HG03060 (cell line): ENCODE data around the gene IYD.
A peak's percentile ranks its signal among the peaks of the same experiment; 100 is the strongest.

Source experiments
- ATAC-seq: cut with Tn5 transposase; IDR thresholded peaks from one replicate; pipeline ENCODE4 v1.9.1; 2021; ENCODE audit warnings: low read depth, moderate number of reproducible peaks; ENCODE audit not compliant: unreplicated experiment

The IYD gene, protein sequence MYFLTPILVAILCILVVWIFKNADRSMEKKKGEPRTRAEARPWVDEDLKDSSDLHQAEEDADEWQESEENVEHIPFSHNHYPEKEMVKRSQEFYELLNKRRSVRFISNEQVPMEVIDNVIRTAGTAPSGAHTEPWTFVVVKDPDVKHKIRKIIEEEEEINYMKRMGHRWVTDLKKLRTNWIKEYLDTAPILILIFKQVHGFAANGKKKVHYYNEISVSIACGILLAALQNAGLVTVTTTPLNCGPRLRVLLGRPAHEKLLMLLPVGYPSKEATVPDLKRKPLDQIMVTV

DNA sequence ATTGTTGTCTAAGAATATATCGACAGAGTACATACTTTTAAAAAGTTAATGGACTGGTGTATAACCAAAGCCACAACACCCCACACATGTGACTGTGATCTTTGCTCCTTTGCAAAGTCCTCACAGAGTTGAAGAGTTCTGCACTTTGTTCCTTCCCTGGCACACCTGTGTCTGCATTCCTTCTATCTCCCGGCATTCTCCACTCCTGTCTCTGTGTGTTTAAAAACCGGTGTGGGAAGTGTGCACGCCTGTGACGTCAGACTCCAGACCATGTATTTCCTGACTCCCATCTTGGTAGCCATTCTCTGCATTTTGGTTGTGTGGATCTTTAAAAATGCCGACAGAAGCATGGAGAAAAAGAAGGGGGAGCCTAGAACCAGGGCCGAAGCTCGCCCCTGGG, at the start of gene IYD:
TSS of gene IYD (plus strand) at position 251 of the 400 bp plus-strand sequence. CDS start at position 271, 20 bp downstream.
- no peak for ATAC-seq

DNA sequence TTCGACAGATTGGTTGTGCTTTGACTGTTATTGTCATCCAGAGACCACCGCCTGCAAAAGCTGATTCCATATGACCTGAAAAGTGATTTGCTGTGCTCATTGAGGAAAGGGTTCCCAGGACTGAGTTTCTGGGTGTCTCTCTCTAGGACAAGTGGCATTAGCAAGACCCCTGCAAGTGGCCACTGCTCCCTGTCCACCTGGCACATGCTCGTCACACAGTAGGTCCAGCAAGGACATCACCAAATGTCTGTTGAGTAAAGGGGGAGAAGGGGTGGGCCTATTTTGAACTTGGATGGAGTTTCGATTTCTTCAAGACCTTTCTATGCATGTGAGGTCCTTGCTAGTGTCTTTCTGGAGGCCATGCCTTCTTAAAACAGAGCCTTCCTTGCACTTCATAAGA, 48.9 kb upstream of the IYD start:
- ATAC-seq = no peak

DNA sequence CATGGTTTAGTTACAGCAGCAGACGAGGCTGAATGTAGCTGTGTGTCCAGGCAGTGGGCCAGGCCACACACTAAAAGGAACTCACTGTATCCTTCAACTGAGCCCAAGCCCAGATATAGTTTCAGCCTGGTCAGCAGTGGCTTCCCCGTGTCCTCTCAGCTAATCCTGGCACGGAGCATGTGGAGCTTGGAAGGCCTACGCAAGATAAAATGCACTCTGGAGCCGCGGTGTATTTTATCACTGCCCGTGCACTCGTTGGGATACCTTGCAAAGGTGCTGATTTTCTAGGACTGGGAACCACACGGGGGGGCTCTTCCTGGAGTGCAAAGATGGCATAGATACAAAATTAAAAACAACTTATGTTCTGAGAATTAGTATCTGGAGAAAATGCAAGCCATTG, 48.4 kb upstream of the IYD start:
- ATAC-seq = no peak

DNA sequence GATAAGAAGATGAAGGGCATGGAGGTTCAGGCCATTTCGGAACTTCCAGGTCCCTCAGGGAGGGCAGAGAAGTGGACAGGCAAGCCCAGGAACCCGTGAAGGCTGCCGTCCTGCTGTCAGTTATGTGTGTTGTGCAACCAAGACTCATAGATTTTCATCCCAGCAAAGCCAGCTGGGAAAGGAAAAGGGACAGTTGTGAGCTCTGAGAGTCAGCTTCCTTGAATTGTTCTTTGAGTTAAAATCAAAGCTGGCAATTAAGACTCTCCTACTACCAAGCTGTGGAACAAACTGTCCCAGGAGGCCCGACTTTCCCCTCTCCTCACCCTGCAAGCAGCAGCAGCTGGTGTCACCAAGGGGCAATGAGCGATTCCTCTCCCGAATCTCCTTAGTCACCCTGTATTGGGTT, 46.3 kb upstream of the IYD start:
- no peak for ATAC-seq

DNA sequence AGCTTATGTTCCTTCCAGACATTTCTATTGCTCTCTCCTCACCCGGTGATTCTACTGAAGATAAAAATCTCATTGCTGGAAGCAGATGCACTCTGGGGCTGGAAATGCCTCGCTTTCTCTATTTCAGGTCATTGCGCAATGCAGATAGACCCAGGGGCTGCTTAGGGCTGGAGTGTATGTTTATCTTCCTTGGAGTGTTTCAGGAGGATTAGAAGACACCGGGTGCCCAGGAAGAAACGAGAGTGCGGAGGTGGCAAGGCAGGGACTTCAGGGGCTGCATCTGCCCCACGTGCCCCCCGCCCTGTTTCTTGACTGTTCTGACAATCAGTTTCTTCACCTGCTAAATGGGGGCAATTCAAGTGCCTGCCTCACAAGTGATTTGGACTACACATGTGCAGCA, 45.6 kb upstream of the IYD start:
- ATAC-seq = no peak

DNA sequence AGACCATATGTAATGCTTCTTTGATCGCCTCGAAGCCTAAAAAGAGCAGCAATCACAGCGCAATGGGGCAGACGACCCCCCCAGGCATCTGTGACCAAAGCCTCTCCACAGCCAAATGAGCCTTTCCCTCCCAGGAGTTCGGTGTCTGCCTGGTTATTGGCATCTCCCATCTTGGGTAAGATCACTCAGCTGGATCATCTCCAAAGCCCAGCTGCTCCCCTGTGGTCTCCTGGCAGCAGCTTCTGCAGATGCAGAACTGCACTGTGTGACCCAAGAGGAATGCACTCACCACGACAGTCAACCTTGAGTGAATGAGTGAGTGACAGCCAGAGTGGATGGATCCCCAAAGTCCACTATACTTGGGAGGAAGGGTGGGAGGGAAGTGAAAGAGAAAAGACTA, 44.8 kb upstream of the IYD start:
- ATAC-seq = no peak

DNA sequence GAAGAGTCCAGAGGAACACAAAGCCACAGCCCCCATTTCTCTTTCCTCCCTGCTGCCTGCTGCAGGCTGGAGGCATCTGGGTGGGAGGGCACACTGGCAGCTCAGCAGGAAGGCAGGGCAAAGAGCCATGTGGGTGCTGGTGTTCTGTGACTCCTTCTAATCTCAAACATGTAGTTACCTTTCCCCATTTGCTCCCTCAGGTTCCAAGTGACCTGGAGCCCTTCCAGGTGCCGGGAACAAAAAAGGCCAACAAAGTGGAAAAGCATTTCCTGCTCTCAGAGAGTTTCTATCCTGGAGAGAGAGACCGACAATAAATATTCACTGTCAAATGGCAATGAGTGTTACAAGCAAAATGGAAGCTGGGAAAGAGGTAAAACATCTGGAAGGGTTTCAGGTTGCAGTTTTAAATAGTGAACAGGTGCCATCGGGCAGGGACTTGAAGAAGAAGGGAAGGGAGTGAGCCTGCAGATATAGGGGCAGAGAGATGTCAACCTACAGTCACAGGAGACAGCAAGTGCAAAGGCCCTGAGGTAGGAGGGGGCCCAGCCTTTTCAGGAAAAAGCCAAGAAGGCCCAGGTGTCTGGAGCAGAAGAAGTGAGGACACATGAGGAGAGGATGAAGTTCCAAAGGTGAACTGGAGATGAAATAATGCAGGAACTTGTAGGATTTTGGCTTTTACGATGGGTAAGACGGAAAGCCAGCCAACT, 43.6 kb upstream of the IYD start:
- no peak for ATAC-seq

DNA sequence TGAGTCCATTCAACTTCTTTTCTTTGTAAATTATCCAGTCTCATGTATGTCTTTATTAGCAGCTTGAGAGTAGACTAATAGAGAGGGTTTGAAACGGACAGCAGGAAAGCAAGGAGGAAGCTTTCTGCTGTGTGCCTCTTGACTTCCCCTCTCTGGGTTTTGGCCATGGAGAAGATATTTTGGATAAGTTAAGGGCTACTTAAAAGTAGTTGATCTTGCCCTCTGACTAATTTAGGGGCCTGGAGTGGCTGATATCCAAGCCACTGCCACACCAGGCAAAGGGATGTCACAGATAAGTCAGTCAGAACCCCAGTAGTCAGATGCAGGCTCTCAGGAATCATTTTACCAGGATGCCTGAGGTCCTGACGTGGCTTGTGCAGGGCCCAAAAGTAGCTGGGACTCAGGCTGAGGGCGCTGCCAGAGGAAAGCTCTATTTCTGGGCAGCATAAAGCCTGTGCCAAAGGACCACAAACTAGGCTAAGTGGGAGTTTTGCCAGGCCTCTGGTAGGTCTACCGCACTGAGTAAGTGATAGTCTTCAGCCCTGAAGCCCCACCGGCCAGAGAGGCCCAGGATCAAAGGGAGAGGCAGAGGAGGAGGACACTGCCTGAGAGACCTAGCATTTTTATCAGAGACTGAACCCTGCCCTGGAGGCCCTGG, 41.6 kb upstream of the IYD start:
- no peak for ATAC-seq

DNA sequence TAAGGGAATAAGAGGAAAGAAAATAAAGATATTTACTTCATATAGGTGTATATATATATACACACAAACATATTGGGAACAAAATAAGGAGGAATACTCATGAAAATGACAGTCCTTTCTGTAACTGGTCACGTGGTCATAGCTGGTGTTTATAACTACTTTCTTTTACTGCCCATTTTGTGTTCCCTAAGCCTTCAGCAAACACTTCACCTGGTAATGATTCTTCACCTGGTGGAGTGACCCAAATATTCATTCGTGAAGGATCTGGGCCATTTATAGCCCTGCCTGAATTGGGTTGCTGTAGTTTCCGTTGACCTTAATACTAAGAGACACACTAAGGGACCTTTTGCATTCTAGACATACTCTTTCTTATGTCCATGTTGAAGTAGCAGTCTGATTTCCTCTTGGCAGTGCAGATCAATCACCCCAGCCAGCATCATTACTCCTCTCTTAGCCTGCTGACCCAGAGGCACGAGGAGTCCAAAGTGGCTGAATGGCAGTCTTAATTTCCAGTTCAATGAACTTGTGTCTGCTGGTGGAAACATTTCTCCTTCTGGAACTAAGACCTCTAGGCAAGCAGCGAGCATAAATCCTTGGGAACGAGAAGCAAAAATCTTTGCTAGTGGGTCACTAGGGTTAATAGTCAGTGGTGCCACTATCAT, 39.9 kb upstream of the IYD start:
- no peak for ATAC-seq

DNA sequence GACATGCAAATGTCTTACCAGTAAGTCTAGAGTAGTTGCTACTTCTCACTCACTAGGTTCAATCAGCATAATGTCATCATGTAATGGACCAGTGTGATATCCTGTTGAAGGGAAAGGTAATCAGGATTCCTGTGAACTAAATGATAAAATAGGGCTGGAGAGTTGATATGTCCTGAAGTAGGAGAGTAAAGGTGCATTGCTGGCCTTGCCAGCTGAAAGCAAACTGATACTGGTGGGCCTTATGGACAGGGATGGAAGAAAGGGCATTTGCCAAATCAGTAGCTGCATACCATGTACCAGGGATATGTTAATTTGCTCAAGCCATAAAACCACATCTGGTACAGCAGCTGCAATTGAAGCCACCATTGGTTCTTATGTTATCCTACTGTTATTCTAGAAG, 37.5 kb upstream of the IYD start:
- ATAC-seq = no peak

DNA sequence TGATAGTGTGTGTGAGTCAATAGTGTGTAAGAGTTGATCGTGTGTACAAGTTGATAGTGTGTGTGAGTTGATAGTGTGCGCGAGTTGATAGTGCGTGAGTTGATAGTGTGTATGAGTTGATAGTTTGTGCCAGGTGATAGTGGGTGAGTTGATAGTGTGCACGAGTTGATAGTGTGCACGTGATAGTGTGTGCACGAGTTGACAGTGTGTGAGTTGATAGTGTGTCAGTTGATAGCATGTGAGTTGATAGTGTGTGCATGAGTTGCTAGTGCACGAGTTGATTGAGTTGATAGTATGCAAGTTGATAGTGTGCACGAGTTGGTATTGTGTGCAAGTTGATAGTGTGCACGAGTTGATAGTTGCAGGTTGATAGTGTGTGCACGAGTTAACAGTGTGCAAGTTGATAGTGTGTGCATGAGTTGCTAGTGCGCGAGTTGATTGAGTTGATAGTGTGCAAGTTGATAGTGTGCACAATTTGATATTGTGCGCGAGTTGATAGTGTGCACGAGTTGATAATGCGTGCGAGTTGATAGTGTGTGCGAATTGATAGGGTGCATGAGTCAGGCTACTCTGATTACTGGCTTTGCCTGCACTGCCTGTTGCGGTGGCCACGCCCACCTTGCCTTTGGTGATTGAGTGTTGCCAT, 35.8 kb upstream of the IYD start:
- no peak for ATAC-seq

DNA sequence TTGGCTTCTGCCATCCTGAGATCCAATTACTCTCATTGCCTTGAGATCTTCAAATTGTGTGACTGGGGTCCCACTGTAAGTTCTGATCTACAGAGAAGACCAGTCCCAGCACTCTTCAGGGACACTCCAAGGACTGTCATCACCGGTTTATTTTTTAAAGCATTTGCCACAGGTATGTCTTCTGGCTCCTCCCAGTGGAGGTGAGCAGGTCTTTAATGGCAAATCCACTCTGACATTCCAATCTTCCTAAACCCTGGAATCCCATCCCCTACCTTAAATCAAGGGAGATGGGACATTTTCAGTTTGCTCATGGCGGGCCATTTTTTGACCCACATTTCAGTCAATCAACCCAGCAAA, 35.2 kb upstream of the IYD start:
- no peak for ATAC-seq

DNA sequence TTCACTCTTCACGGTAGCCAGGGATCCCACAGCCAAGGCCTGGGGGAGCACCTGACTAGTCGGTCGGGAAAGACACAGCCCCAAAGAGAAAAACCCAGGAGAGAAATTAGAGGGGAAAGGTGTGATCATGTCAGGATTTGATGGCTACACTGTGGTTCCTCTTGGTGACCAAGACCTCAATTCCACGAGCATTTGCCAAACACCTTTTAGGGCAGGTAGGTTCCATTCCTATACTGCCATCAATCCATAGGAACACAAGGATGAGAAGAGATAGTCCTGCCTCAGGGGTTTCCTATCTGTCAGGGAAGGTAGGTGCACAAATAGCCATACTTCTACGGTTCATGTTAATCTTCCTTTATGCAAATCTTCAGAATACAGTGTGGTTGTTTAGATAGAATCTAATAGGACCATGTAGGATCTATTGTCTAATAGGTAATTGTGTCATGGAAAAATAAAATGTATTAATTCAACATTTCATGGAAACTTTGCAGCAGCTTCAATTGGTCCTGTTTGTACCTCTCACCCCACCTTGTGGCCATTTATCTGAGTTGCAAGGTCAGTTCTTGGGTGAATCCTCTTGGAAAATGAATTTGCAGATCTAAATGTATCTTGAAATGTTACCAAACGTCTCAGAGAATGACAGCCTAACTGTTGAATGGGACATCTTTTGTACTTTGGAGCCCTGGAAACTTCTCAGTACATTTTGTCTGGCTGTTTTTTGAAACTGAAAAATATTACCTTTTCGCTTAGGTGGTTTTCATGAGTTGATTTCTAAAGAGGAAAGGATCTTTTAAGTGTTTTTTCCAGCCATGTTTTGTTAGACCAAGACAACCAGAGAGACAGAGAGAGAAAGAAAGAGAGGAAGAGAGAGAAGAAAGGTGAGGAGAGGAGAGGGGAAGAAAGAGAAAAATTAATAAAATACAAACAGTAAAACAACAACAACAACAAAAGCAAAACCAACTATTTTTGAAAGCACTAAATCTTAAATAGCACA, 33.7 kb upstream of the IYD start:
- ATAC-seq = no peak

DNA sequence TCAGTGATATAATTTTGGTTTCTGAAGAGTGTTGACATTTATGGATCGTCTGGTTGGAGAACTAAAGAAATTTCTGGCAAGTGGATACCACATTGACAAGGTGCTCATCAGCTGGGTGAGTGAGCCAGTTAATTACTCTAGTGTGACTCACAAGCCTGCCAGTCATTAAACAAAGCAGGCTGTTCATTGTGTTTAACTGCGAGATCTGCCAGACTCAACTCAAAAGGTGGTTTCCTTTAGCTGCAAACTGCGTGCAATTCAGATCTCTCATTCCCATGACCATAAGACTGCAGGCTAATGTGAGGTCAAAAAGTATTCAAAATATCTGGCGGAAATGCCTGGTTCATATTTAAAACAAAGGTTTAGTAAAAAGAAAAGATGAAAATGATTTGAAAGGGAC, 32.5 kb upstream of the IYD start:
- peak; percentile 49 for ATAC-seq

DNA sequence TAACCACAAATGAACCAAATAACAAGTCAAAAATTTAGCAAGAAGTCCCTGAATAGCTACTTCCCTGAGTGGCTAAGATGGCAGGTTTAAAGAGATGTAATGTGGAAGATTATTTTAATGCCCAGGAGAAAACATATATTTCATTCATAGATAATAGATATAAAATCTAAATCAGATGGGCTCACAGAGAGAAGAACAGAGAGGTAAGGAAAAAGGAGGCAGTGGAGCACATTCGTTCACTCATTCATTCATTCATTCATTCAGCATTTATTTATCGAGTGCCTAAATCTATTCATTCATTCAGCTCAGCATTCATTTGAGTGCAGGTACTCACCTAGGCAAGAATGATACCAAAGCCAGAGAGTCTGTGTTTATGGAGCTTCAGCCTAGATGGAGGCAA, 32.1 kb upstream of the IYD start:
- no peak for ATAC-seq

DNA sequence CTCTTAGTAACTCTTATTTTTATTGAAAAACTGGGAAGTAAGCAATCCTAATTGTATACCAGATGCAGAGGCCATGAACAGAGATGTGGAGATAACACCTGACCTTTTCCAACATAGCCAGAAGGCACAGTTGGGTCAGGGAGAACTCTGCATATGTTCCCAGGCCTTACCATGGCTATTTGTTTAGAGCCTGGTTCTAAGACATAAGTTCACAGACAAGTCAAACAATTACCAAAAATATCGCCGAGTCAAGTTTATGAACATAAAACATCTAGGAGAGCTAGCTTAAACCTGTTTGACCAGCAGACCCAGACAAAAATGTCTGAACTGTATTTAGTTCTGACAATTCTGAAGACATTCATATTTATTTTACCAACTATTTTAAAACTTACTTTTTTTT, 26.7 kb upstream of the IYD start:
- no peak for ATAC-seq

DNA sequence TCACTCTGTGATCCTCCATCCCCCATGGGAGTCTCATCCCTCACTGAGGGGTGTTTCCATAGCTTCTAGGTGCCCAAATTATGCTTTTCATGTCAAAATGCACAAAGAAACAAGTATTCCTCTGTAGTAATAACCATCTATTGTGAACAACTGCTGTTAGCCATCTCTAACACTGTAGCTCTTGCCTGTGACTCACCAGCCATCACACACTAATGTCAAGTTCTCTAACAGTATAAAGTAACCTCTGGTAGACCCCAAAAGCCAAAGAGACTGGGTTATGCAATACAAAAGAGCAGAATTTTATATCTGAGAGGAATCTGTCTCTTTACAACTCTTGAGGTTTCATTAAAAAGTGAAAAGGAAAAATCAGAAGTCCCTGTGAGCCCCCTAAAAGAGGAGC, 25.4 kb upstream of the IYD start:
- no peak for ATAC-seq

DNA sequence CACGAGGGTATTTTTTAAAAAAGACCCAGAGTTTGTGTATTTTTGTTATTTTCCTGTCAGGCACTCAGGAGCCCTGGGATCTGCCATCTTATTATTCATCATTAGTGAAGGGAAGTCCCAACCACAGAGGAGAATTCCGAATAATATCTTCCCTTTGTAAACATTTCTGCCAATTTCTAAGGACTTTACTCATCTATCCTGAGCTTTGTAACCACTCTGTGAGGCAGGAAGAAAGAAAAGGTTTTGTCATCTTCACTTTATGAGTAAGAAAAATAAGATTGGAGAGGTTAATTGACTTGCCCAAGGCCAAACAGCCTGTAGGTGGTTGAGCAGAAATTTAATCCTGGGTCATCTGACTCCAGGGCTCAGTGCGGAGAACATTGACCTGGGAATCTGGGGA, 23.0 kb upstream of the IYD start:
- ATAC-seq = no peak

DNA sequence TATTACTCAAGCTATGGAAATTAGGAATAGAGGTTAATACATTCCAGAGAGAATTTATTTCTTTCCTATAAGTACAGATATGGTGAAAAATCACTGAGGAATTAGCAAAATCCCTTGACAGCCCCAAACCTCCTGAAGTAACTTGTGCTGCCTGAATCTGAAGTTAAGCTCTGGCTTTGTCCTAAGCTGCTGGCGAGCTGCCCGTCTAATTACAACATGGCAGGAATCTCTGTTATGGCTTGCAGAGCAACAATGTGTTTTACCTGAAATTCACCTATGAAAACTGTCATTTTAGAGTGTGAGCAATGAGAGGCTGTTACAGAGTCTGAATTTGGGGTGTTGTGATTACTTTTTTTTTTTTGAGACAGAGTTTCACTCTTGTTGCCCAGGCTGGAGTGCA, 22.5 kb upstream of the IYD start:
- no peak for ATAC-seq

DNA sequence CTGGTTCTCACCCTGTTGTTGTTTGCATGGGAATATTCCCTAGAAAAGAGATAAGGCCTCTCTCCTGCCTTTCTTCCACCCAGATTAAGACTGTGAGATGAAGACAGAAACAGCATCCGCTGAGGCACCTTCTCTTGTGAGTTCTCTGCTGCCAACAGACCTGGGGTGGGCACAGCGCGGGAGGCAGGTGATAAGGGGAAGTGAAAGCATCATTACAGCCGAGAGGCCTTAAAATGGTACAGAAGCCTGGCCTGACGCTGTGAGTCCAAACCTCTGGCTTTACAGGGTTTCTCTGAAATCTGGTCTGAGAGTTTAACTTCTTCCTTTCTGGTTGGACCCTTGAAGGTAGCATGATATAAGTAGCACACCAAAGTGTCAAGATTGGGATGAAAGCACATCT, 21.0 kb upstream of the IYD start:
- ATAC-seq = peak; percentile 65
